AG04449 (cell line): ENCODE results near the gene RAPGEF2.

Source experiments
- CTCF ChIA-PET: fragments of 350-600 bp; formaldehyde crosslinking; extraction: SDS; loops from one replicate; lab custom pipeline; 2021; ENCODE audit warnings: antibody characterized with exemption; lab: Yijun Ruan, JAX
- POLR2A ChIA-PET: fragments of 400-600, 350-600 bp; formaldehyde crosslinking; extraction: SDS; loops from one replicate; lab custom pipeline; 2020; ENCODE audit warnings: antibody characterized with exemption, inconsistent platforms; lab: Yijun Ruan, JAX
- DNase-seq: peaks from one replicate; pipeline ENCODE4 v3.0.0-alpha.2; 2010; ENCODE audit warnings: low read depth, low spot score
- H3K4me3 ChIP-seq: 2 replicates; pipeline ENCODE4 v1.5.1; 2011; ENCODE audit warnings: low read depth, mild to moderate bottlenecking, control low read depth, low read length
- CTCF ChIP-seq: IDR thresholded peaks from one replicate; pipeline ENCODE4 v1.5.1; 2011; ENCODE audit warnings: mild to moderate bottlenecking, moderate library complexity, low read length, control low read depth, inconsistent platforms; ENCODE audit not compliant: insufficient read depth; ENCODE audit errors: missing control alignments

RAPGEF2 gene

DNA sequence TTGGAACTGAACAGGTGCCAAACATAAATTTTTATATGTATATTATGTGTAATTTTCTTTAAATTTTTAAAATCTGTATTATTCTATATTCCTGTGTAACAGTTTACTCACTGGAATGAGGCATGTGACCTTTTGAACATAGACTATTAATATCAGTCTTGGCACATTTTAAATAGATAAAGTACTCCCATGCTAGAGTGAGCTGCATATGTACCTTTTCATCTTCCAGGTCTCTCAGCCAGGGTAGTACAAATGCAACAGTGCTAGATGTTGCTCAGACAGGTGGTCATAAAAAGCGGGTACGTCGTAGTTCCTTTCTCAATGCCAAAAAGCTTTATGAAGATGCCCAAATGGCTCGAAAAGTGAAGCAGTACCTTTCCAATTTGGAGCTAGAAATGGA, 242.0 kb downstream of the RAPGEF2 start:
- ChIA-PET CTCF (no interaction called here), POLR2A (no interaction called here)
- no peak for TF ChIP-seq CTCF
- no peak for DNase-seq
- no peak overlapping the region for H3K4me3 ChIP-seq

GRCh38 chr4:159346681-159347080, 243.8 kb downstream of the RAPGEF2 start:
- ChIA-PET CTCF (interaction anchor here (0.9 kb wide), 1 partner anchor 10 kb away, joined by 4 read pairs; no protein-coding TSS in a partner anchor), POLR2A (no interaction called here)
- TF ChIP-seq CTCF: no peak
- DNase-seq: no peak
- H3K4me3 ChIP-seq: no peak overlapping the region

DNA sequence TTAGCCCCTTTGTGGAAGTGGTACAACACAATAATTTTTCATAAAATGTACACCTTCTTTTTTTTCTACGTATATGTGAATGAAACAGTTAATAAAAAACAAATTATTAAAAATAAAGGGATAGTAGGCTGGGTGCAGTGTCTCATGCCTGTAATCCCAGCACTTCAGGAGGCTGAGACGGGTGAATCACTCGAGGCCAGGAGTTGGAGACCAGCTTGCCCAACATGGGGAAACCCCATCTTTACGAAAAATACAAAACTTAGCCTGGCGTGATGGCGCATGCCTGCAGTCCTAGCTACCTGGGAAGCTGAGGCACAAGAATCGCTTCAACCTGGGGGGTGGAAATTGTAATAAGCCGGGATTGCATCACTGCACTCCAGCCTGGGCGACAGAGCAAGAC, 244.9 kb downstream of the RAPGEF2 start:
- TF ChIP-seq CTCF: no peak
- ChIA-PET CTCF (interaction anchor here (0.9 to 1.8 kb wide), 2 partner anchors 10 to 11 kb away, joined by 4 read pairs; no protein-coding TSS in a partner anchor), POLR2A (no interaction called here)
- DNase-seq: no peak
- H3K4me3 ChIP-seq: no peak overlapping the region

DNA sequence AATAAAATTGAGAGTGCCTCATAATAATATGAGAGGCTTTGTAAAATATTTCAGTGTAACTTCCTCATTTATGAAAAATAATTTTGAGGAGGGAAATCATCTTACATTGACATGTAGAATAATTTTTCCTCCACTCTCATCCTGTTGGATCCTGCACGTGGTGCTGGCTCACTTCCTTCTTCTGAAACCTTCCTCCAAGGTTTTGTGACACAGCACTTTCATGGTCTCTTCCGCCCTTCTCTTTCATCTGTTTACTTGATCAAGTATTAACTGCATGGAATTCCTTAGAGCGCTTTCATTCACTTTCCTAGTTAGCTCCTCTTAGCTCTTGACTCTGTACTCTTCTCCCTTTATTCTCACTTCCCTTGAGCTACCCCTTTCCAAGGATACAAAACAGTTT, 246.5 kb downstream of the RAPGEF2 start:
- TF ChIP-seq CTCF: no peak
- POLR2A ChIA-PET: no interaction called here
- no peak overlapping the region for H3K4me3 ChIP-seq
- no peak for DNase-seq
- CTCF ChIA-PET: no interaction called here

DNA sequence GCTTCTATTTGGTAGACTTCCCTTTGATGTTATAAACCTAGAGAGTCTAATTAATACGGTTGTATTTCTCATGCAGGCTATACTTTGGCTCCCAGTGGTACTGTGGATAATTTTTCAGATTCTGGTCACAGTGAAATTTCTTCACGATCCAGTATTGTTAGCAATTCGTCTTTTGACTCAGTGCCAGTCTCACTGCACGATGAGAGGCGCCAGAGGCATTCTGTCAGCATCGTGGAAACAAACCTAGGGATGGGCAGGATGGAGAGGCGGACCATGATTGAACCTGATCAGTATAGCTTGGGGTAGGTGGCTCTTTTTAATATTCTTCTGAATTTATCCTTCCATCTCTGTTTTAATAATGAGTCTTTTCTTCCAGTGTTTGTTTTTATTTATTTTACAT, 249.7 kb downstream of the RAPGEF2 start:
- ChIA-PET CTCF (interaction anchor here (0.8 kb wide), 1 partner anchor 9 kb away, joined by 3 read pairs; no protein-coding TSS in a partner anchor), POLR2A (no interaction called here)
- no peak for DNase-seq
- no peak overlapping the region for H3K4me3 ChIP-seq
- no peak for TF ChIP-seq CTCF

DNA sequence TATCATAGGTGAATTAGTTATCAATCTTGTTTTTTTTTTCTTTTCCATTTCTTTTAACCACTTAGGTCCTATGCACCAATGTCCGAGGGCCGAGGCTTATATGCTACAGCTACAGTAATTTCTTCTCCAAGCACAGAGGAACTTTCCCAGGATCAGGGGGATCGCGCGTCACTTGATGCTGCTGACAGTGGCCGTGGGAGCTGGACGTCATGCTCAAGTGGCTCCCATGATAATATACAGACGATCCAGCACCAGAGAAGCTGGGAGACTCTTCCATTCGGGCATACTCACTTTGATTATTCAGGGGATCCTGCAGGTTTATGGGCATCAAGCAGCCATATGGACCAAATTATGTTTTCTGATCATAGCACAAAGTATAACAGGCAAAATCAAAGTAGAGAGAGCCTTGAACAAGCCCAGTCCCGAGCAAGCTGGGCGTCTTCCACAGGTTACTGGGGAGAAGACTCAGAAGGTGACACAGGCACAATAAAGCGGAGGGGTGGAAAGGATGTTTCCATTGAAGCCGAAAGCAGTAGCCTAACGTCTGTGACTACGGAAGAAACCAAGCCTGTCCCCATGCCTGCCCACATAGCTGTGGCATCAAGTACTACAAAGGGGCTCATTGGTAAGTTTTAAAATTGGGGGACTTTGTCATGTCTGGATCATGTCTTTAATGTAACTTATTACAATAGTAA, 250.7 kb downstream of the RAPGEF2 start:
- no peak overlapping the region for H3K4me3 ChIP-seq
- DNase-seq: no peak
- TF ChIP-seq CTCF: no peak
- ChIA-PET POLR2A (no interaction called here), CTCF (interaction anchor here (0.5 to 1.1 kb wide), 6 partner anchors 10 to 542 kb away, joined by 3 read pairs; no protein-coding TSS in a partner anchor)
